RCC 7860 (cell line): Measurements from ENCODE around the gene CELSR2.
"Not testable (repeated sequence)": the region's sequence is repeated elsewhere in the genome, so short reads cannot be mapped to it uniquely, and the experiment has no call there.

Experiments used
- DNase-seq: peaks from one replicate; pipeline ENCODE4 v3.0.0-alpha.2; 2015; ENCODE audit warnings: low spot score
- FAIRE-seq: peaks from 2 replicates; lab custom pipeline; 2012; peaks lifted over from hg19 to GRCh38; lab: Jason Lieb, UNC

The CELSR2 gene

DNA sequence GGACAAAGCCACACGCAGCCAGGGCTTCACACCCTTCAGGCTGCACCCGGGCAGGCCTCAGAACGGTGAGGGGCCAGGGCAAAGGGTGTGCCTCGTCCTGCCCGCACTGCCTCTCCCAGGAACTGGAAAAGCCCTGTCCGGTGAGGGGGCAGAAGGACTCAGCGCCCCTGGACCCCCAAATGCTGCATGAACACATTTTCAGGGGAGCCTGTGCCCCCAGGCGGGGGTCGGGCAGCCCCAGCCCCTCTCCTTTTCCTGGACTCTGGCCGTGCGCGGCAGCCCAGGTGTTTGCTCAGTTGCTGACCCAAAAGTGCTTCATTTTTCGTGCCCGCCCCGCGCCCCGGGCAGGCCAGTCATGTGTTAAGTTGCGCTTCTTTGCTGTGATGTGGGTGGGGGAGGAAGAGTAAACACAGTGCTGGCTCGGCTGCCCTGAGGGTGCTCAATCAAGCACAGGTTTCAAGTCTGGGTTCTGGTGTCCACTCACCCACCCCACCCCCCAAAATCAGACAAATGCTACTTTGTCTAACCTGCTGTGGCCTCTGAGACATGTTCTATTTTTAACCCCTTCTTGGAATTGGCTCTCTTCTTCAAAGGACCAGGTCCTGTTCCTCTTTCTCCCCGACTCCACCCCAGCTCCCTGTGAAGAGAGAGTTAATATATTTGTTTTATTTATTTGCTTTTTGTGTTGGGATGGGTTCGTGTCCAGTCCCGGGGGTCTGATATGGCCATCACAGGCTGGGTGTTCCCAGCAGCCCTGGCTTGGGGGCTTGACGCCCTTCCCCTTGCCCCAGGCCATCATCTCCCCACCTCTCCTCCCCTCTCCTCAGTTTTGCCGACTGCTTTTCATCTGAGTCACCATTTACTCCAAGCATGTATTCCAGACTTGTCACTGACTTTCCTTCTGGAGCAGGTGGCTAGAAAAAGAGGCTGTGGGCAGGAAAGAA, 25.5 kb downstream of the CELSR2 start:
- no peak for FAIRE-seq
- peak; percentile 50 for DNase-seq

- no peak for FAIRE-seq
- DNase-seq = no peak
These were observed 26.5 kb downstream of the CELSR2 start for GRCh38 chr1:109275706-109276345.

- FAIRE-seq (no peak), DNase-seq (peak; percentile 37)
These were observed 28.3 kb downstream of the CELSR2 start for GRCh38 chr1:109277434-109278204.

- FAIRE-seq = no peak
- DNase-seq = peak; percentile 57
These were observed 30.4 kb downstream of the CELSR2 start for GRCh38 chr1:109279615-109280278.

DNA sequence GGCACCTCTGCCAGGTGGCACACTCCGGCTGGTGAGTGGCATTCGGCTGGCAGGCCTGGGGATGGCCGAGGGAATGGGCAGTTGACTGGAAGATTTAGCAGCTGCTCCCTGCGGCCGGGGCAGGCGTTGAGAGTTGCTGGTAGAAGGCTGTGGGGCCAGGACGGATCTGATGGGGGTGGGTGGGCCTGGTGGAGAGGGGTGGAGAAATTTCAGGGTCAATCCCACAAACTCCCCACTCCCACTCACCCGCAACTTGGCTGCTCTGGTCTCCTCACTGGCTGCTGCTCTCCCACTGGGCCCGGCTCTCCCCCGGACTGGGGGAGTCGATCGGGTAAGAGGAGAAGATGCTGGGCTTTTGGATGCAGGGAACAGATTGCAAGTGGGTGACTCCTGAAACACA, 31.5 kb downstream of the CELSR2 start:
- FAIRE-seq (no peak), DNase-seq (no peak)

DNA sequence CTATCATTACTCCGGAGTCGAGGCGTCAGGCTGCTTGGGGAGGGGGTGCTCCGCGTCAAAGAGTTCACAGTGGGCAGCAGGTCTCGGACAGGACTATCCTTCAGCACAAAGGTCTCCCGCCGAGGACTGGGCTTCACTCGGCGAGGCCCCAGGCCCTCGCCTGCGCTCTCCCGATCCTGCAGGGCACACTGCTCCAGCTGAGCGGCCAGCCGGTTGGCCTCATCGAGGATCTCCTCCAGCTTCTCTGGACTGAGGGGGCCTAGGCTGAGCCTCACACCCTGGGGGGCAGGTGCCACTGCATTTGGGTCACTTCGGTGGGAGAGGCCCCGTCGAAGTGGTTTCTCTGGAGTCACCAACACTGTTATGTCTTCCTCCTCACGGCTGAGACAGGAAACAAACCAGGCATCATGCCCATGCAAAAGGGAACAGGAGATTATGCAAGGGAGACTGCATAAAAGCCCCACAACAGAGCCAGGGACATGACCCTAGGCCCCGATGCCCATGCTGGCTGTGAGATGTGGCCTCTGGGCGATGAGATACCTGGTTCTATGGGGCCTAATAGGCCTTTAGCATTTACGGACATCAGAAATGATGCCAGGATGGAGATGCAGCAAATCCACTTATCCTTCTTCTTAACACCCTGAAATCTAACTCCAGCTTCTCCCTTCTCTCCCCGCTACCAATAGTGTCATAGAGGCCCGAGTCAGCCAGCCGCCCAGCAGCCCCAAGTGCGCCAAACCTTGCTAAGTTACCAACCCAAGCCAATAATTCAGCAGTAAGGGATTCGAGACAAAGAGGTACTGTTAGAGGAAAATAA, 32.5 kb downstream of the CELSR2 start:
- FAIRE-seq = no peak
- DNase-seq = no peak

DNA sequence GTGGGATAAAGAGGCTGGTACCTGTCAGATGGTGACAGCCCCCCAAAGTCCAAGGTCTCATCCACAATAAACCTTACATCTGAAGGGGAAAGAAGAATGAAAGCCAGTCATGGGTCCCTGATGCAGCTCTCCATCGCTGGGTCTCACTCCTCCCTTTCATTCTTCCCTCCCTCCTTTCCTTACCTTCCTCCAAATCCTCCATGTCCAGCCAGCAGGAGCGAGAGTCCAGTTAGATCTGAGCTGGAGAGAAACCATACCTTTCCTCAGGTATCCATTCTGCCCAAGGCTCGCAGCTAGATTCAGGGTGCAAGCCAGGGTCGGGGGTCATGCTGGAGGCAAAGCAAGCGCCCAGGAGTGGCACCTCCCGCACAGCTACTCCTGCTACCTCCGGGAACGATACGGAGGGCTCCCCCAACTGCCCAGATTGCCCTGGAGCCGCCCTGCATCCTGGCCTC, 33.2 kb downstream of the CELSR2 start:
- FAIRE-seq (no peak), DNase-seq (no peak)

DNA sequence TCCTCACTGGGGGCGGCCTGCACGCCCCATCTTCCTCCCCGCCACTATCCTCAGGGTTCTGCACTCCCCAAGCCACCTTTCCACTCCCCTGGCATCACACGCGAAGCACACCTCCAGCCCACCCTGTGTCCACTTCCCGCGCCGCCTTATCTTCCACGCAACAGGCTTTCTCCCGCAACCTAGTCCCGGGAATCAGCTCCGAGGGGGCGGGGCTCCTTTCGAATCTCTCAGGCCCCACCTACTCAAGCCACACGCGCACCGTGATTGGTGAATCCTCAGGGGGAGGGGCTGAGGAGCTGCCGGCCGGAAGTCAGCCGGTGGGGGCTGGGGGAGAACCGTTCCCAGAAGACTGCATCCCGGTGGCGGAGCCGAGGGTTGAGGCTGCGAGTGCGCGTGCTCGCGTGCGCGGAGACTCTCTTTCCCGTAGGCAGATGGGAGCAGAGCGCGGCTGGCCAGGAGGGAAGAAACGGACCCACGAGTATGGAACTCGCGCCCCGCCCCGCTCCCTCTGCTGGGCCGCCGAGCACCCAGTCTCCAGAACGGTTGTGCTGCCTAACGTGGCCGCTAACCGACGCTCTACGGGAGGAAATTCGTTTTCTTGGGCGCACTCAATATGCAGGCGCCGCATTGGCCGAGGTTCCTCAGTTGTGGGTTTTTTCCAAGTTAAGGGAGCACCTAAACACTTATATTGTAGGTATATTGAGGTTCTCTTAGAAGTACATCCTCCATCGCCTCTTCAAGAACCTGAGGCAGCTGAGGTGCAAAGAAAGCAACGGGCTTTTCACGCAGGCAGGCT, 33.8 kb downstream of the CELSR2 start, which contains the start of gene PSRC1:
Gene PSRC1 (minus strand): TSS at position 194 of the 796 bp plus-strand sequence.
- FAIRE-seq = peak; percentile 83
- DNase-seq = peak; percentile 89

- no peak for FAIRE-seq
- no peak for DNase-seq
These were observed 34.6 kb downstream of the CELSR2 start for GRCh38 chr1:109283748-109284600.

GRCh38 chr1:109286762-109287161, 37.4 kb downstream of the CELSR2 start:
- DNase-seq, FAIRE-seq: not testable (repeated sequence)

DNA sequence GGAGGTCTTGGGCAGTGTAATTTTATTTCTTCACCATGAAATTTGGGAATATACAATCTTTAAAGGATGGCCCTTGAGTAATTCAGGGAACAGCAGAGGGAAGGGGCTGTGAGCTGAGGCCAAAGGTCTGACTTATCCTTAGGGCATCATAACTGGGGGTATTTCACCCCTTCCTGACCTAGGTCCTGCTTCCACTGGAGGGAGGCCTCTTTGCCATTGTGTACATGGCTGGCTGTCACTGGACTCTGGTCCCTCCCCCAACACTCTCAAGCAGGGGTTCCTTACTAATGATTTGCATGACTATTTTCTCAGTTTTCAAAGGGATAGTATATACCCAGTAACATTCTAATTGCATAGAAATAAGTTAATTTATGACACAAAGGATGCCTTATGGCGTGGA, 40.8 kb downstream of the CELSR2 start:
- no peak for DNase-seq
- no peak for FAIRE-seq

GRCh38 chr1:109290998-109291397, 41.7 kb downstream of the CELSR2 start:
- DNase-seq (no peak), FAIRE-seq (no peak)

GRCh38 chr1:109292364-109292763, 43.0 kb downstream of the CELSR2 start:
- no peak for FAIRE-seq
- DNase-seq = no peak

GRCh38 chr1:109293026-109293425, 43.7 kb downstream of the CELSR2 start:
- FAIRE-seq = no peak

DNA sequence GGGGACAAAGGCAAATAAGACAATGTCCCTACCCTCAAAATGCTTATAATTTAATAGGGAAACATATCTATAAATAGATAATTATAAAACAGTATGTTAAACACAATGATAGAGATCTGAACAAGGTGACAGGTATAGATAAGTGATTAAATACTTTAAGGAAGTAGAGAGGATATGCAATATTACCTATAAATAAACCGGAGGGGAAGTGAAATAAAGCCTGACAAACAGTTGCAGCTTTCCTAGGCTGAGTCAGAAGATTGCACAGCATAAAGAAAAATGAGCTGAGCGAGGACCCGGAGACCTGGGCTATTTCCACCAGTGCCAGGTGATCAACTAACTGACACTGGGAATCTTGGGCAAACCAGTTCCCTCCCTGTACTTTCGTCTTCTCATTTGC, 45.1 kb downstream of the CELSR2 start:
- FAIRE-seq (no peak), DNase-seq (no peak)

More at GRCh38 chr1:109293026-109293425, 43.7 kb downstream of the CELSR2 start:
- no peak for DNase-seq

GRCh38 chr1:109295712-109296415, 46.5 kb downstream of the CELSR2 start:
- FAIRE-seq = no peak
- DNase-seq = no peak

GRCh38 chr1:109296782-109297181, 47.4 kb downstream of the CELSR2 start:
- FAIRE-seq = no peak
- no peak for DNase-seq
